Anterior cingulate cortex (tissue), 58 donors: Measurements from ENCODE around the gene SDC4.
A peak's percentile ranks its signal among the peaks of the same experiment; 100 is the strongest.
"Not testable (repeated sequence)": the region's sequence is repeated elsewhere in the genome, so short reads cannot be mapped to it uniquely, and the experiment has no call there.

Experiments used
- DNase-seq, 58 donors: peaks; one replicate each; lab custom pipeline; 2025; lab: John Stamatoyannopoulos, UW

Gene SDC4

DNA sequence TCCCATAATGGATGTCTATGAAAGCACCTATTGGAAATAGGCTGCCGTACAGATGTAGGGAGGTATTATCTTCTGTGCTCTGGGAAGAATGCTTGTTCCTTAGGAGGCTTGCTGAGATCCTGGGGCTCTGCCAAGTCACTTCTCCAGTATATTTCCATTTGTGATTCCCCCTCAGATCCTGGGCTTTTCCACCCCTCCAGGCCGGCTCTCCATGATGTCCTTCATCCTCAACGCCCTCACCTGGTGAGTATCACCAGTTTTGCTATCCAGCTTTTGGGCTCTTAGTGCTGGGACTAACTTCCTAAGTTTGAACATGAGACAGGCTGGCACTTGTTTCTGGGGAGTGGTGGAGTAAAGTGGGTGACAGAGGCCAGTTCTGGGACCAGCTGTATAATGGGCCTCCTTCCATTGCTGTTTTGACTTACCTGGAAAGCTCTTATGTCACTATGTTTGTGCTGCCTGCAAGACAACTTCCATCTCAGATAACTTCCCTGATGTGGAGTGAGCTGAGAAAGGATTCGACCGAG is 17.3 kb upstream of the SDC4 start:
- DNase-seq = no peak

DNA sequence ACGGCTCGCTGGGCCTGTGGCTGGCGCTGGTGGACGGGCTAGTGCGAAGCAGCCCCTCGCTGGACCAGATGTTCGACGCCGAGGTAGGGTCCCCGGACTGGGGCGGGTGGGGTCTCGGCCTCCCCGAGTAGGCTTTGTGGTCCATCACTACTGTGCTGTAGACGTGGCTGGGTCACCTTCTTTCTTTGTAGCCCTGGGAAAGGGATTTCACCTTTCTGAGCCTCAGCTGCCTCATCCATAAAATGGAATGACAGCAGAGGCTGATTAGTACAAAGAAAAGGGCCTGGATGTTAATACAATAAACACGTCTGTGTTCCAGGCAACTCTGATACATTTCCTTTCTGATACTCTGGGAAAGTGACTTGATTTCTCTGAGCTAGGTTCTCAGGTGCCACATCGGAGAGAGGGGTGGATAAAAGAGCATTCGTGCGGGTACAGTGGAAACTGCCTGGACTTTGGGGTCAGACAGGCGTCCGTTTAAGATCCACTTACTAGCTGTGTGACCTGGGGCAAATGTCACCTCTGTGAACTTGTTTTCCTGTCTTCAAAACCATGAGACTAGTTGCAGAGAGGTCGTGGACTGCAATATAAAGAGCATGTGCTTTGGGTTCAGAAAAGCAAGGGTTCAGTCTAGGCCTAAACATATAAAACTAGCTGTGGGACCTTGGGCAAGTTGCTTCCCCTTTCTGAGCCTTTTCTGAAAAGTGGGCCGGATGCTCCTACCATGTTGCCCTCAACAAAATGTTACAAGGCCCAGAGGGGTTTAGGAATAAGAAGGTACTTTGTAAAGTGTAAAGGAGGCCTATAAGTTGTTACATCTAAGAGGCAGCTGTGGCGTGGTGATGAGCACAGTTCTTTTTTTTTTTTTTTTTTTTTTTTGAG is 15.6 kb upstream of the SDC4 start:
- DNase-seq = no peak

DNA sequence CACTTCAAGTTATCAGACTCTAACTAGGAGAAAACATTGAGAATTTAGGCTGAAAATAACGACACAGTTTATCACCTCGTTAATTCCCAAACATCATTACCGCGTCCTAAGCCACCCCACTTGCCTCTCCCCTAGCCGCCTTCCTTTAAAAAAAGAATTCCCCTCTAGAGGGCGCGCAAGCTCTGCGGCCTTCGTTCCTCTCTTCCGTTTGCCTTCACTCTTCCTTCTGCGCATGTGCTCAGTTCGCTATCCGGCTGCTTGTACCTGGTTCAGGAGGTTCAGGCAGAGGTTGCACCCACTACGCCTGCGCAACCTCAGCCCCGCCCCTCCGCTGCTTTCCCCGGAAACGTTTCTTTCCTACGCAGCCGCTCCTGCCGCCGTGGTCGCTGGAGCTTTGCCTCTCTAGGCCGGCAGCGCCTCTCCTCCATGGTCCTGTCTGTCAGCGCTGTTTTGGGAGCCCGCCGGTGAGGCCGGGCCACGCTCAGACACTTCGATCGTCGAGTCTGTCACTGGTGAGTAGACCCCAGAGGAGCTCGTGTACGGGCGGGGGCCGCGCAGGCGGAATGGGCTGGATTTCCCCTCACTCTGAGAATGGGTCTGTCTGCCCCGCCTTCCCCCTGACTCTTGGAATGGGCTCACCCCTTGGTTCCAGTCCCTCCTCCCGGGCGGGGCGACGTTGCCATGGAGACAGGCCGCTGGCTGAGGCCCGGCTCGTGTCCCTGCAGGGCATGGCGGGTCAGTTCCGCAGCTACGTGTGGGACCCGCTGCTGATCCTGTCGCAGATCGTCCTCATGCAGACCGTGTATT is 14.8 kb upstream of the SDC4 start, which contains the start of gene SYS1:
SYS1 (plus strand) TSS at position 353 of the 807 bp plus-strand sequence; CDS start at position 729, 376 bp downstream.
- peak; percentile 81 to 99 (median 97) for DNase-seq

DNA sequence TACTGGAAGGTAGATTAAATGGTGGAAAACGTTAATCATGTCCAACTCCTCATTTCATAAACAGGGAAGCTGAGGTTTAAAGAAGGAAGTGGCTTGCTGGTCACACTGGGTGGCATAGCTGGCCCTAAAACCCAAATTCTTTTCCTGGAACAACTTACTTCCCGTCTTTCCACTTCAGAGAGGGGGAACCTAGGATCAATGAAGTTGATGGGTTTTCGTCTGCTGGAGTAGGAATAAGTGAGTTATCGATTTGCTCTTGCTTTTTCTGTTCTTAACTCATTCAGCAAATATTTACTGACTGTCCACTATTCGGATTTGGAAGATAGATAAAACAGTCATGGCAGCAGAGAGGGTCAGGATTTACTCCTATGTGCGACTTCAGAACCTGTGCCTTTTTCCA is 13.6 kb upstream of the SDC4 start:
- no peak for DNase-seq

DNA sequence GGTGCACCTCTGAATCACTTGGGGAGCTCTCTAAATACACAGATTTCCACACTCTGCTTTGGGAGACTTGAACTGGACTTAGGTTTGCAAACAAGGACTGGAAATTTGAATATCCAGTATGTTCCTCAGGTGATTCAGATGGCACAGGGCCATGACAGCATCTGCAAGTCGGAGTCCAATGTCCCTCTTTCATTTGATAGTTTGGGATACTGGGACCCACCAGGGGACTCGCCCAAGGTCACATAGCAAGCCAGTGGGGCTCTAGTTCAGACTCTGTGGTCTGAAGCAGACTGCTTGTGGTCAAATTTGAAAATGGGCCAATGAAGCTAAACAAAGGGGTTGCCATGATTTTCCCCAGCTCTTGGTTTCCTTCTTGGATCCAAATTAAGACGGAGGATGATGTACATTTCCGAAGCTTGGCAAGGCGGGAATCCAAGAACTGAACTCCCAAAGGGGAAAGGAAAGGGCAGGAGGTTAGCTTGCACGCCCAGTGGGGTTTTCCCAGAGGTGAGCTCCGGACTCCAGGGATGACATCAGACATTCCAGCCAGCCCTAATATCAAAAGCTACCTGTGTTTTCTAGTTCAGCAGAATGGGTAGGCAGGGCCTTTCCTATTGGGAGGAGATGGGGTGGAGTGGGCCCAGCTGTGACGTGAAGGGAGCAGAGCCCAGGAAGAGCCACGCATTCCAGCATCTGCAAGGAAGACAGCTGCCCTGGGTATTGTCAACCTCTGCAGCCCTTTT is 11.4 kb upstream of the SDC4 start:
- DNase-seq = no peak

DNA sequence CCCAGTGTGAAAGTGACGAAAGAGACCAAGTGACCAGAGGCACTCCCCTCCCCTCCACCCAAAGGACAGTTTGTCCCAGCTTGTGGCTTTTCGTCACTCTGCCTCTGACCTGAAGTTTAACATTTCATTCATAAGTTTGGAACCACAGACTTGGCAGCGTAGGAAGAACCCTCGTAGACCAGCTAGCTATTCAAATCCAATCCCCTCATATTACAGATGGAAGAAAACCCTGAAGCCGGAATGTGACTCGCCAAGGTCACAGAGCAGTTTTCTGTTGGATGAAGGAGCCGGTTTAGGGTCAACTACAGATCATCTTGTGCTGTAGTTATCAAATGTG is 10.8 kb upstream of the SDC4 start:
- peak in 1 of 58 donors; percentile 6 for DNase-seq

DNA sequence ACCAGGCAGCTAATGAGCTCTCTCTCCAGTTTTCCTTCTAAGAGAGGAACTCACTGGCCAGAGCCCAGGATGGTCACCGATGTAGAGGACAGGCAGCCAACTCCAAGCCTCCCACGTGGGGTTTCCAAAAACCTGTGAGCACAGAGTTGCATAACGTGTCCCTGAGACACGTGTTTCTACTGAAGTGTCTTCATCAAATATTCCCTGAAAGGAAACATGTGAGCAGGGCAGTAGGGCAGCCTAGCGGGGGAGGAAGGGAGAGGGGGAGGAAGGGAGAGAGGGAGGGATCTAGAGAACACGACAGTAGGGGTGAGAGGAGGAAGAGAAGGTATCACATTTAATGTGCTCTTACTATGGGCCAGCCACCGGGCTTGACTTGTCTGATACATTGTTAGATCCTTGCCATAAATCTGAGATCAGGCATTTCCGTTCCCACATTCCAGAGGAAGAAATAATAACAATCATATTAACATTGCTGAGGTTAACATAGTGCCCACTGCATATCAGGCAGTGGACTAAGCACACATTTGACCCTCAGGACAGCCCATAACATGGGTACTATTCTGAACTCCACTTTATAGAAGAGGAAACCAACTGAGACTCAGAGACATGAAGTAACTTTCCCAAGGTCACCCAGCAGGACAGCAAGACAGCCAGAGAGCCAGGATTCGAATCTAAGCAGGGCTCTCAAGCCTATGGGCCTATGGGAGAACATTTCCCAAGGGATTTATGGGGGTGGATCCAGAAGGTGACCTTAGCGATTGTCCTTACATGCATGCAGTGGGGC is 10.3 kb upstream of the SDC4 start:
- peak in 50 of 58 donors; percentile 18 to 87 (median 62) for DNase-seq

DNA sequence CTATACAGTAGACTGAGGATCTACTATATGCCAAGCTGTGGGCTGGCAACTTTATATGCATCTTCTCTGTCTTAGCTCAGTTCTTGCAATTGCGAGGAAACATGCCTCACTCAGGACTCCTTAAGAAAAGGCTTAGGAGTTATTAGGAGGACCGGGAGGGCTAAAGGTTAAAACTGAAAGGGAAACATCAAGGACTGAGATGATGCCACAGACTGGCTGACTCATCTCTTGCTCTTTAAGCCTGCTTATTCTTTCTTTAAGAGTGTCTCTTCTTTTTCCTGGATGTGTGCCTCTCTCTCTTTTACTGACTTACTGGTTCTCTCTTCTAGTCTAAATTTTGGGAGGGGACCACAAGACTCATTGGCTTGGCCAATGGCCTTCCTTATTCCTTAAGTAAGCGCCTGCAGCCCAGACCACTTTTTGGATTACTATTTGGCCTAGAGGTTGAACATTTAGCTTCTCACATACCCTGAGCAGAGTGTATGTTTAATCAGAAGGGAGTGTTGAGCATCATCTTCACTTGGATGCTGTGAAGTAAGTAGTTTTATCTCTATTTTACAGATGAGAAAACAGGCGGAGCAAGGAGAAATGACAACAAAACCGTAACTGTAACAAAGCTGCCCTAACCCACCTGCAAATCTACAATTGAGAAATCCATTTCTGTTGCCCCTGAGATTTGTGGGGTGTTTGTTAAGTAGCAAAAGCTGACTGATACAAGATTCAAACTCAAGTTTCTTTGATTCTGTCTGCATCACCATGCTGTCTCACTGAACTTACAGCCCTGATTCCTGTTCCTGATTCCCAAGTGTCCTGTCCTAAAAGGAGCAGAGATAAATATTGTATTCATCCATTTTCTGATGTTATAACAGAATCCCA is 7.2 kb upstream of the SDC4 start:
- no peak for DNase-seq

DNA sequence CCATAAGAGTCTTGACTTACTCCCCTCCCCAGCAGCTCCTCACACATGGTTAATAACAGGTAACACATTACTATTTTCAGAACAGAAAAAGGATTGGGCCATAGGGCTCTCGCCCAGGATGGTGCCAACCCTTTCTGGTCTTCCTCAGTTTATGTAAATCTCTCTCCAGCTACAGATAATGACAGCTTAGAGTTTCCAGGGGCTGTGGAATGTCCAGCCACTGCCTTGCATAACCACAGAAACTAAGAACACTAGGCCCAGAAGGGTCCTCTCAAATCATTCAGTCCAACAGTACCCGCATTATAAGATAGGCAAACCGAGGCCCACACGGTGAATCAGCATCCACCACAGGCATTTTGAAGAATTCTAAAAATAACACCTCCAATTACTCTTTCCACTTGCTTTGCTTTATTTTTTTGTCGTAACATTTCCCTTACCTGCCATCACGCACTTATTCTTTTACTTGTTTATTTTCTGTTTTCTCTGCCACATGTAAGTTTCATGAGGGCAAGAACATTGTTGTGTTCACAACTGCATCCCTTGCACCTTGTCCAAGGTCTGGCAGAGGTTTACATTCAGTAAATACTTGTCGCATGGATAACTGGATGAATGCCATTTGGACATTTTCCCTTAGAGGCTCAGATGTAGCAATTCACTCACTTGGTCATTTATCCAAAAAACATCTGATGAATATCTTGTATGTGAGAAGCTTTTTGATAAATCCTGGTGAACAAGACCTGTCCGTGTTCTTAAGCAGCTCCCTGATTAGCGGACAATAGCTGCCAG is 6.4 kb upstream of the SDC4 start:
- no peak for DNase-seq

DNA sequence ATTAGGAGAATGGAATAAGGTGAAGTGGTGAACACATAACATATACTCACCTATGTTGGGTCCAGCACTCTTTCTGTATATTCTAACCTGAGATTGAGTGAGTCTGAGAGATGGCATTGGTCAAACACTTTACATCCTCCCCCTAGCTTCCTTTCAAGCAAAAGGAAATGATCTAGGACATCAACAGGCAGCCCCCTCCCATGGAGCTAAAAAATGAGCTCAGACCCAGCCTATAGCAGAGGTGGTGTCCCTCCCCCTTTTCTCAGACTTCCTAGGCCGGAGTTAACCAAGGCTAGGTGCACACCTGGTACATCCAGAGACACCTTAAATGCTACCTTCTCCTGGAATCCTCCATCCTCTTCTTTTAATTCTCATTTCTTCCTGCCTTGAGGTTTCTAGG is 5.5 kb upstream of the SDC4 start:
- no peak for DNase-seq

DNA sequence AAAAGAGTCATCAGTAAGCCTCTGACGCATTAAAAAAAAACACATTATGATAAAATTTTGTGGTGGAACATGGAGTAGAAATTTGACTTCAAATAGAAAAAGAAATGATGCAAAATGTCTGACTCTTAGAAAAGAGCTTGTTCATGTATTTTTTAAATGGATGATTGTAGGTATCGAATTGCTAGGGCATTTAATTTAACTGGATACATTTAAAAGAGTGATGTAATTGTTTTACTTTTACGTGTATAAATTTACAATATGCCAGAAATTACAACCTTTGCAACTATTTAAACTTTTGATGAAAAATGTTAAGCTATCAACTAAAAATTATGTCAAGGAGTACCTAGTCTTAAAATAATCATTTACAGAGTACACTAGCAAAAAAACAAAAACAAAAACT is 4.5 kb upstream of the SDC4 start:
- no peak for DNase-seq

DNA sequence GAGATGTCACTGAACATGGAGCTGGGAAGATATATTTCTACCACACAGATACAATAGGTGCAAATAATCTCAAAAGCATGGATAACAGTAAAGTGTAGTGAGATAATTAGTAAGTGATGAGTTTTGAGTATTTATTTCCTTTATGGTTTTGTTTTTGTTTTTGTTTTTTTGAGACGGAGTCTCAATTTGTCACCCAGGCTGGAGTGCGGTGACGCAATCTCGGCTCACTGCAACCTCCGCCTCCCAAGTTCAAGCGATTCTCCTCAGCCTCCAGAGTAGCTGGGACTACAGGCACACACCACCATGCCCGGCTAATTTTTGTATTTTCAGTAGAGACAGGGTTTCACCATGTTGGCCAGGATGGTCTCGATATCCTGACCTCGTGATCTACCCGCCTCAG is 2.6 kb upstream of the SDC4 start:
- not testable (repeated sequence) for DNase-seq

DNA sequence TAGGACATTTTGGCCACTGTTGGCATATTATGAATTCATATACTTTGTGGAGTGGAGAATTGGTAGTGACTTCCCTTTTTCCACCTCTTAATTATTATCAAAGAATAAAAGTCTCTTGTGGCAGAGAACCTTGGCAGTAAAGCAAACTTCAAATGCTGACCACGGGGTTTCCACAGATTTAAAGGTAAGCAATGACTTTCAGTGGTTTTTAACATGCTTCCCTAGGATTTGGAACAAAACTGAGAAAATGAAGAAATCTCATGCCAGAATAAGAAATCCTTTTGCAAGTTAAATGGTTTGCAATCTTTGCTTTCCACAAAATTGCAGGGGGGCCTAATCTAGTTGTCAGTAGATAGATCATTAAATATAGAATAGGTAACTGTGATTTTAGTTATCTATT is 2.0 kb upstream of the SDC4 start:
- DNase-seq = no peak

DNA sequence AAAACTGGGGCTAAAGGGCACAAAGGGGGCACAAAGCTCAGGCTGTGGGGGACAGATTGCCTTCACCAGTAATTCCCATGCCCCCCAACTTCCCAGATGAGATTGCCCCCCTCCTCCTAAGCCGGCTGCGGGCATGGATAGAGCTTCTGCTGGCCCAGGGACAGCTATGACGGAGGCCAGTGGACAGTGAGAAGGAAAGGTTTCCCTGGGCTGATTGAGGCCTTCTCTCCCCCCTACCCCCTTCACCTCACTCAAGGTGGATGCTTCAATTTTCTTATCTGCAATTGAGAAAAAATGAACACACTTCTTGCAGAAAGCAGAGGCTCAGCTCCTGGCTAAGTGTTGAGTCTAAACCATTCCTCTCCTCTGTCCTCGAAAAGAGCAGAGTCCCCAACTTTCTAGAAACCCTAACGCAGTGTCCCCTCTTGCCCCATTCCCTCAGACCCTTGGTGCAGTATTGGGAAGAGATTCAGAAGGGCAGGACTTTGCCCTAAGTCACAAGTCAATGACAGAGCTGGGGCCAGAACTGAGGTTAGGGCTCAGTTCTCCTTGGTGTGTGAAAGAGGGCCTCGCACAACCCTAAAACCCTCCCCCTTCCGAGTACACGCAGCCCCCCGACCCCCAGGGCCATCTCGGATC is 808 bp downstream of the SDC4 start:
- DNase-seq = no peak

DNA sequence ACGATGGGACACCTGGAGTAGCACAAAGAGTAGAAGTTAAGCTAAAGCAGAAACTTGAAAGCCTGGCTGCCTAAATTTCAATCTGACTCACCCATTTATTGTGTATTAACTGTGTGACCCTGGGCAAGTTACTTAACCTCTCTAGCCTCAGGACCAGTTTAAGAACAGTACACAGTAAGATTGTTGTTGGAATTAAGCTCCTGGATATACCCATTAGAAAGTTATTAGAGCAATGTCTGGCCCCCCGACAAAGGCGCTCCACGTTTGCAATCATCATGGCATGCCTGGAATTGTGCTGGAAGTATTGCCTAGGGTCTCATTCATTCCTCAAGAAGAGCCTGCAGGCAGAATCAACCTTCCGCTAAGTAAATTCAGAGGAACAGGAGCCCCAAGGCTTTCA is 1.4 kb downstream of the SDC4 start:
- no peak for DNase-seq

DNA sequence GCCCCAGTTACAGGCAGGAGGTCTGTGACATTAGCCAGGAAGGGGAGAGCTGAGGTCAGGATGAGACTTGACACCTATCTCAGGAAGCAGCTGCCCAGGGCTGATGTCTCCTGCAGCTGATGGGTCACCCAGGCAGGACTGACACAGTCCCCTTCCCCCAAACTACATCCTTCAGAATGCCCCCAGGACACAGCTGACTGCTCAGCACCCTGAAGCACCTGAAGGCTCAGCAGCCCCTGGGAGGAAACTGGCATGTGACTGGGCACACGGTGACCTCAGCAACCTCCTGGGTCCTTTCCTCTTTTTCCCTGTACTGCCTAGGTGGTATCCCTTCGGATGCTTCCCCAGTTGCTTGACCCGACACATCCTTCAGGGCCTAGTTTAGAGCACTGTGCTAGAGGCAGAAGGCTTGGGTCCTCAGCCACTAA is 1.9 kb downstream of the SDC4 start:
- peak in 1 of 58 donors; percentile 7 for DNase-seq

DNA sequence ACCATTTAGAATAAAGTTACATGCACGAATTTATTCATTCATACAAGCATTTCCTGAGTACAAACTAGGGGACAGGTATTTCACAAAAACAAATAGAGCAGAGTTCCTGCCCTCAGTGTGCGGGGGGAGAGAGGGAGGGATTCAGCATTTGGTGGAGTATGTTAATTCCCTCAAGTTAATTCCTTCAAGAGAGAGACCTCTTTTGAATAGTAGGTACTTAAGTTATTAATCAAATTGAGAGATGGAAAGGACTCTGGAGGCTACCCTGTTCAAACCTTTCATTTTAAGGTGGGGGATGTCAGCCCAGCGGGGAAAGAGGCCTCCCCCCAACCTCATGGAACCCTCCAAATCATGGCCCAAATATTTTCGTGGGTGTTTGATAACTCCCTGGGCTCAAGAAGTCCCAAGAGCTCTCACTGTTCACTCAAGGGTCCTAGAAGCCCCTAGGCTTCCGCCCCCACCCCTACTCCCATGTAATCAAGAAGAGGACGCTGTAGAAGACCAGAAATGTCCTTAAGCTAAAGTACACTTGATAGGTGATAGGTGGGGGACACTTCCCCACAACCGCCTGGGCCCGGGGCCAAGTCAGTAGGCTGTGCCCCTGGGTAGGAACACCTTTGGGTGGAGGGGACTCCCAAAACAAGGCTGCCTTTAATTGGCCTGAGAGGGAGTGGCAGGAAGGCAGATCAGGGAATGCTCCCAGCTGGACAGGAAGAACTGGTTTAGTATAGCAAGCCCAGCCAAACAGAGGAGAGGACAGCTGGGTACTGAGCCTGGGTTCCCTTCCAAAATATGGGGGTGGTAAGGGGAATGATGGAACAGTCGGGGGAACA is 2.9 kb downstream of the SDC4 start:
- no peak for DNase-seq
